Adrenal gland (tissue), 19 donors: ENCODE measurements around the gene THADA. TPM values are rescaled to one million over a fixed set of nuclear protein-coding genes. Genes with fewer than 3 reads are reported as not detected.

ENCODE experiments used
- DNase-seq, 7 donors: peaks; one replicate each; pipeline ENCODE4 v3.0.0-alpha.2; 2019 to 2020
- H3K27ac ChIP-seq, 5 donors: fragments of 200-600 bp; sonication (generic) in 4 of 5; 1 replicate in 3 of 5; 2 replicates in 2 of 5; pipeline versions ENCODE4 v1.5.1 to v1.8.0; 2016 to 2020; ENCODE audit warnings: mild to moderate bottlenecking in 1 of 5
- H3K27me3 ChIP-seq: fragments of 200-600 bp; 2 replicates; pipeline ENCODE4 v1.8.0; 2021
- H3K36me3 ChIP-seq, 2 donors: fragments of 200-600 bp; replicated peaks in 1 of 2; 1 replicate in 1 of 2; 2 replicates in 1 of 2; pipeline versions ENCODE4 v1.5.1 to v1.8.0; 2018 to 2022
- H3K4me1 ChIP-seq, 2 donors: fragments of 200-600 bp; replicated peaks in 1 of 2; 1 replicate in 1 of 2; 2 replicates in 1 of 2; pipeline versions ENCODE4 v1.5.1 to v1.8.0; 2018 to 2021
- H3K4me3 ChIP-seq, 4 donors: fragments of 200-600 bp; sonication (generic) in 3 of 4; one replicate each; pipeline ENCODE4 v1.5.1; 2016 to 2018
- H3K9me3 ChIP-seq, 3 donors: fragments of 200-600 bp; sonication (generic) in 1 of 3; replicated peaks in 1 of 3; 1 replicate in 2 of 3; 2 replicates in 1 of 3; pipeline versions ENCODE4 v1.5.1 to v1.8.0; 2016 to 2021
- POLR2A ChIP-seq, 2 donors: fragments of 450-650 bp; IDR thresholded peaks; one replicate each; pipeline ENCODE4 v1.6.1; 2017; ENCODE audit warnings: antibody characterized with exemption in 2 of 2, mild to moderate bottlenecking in 2 of 2, moderate library complexity in 1 of 2
- WGBS, 4 donors: extraction: QIAGEN DNeasy Blood & Tissue Kit in 2 of 4; methylation state at CpG; one replicate each; pipeline versions ENCODE4 v1.1.5 to v1.1.7; 2013 to 2017; 5-methylcytosine and 5-hydroxymethylcytosine counted together
- intact Hi-C, 2 donors: fragments of 100-400 bp; cut with DNase I; formaldehyde crosslinking; loops; one replicate each; pipeline versions ENCODE4 v1.14.1 to v1.15.0; 2022 to 2023
- long read RNA-seq, 10 donors: library from polyadenylated mRNA in 3 of 10; unstranded in 2 of 10; stranded (forward) in 1 of 10; transcript quantifications; one replicate each; pipeline ENCODE4 v2.0.0 and lab custom pipeline, GENCODE V29; 2021 to 2026
- polyA plus RNA-seq, 3 donors: library from polyadenylated mRNA; stranded (reverse); fragments of 200-250 nt in 2 of 3; fragments of 350-450 nt in 1 of 3; fragmentation: Illumina TruSeq in 1 of 3; extraction: RNeasy Lipid Tissue Mini Kit (QIAGEN cat#74804) in 1 of 3; gene quantifications; one replicate each; pipeline ENCODE4 v1.2.3, GENCODE V29; 2013 to 2014
- total RNA-seq, 9 donors: library from RNA; depleted of rRNA in 4 of 9; stranded (reverse); fragments of >200 nt in 4 of 9; fragments of 120-200 nt in 1 of 9; fragmentation: NEBNext Ultra II Directional in 1 of 9; extraction: Animal tissue kit (Norgen Biotek cat#: 25700) in 1 of 9; gene quantifications; one replicate each; pipeline versions ENCODE4 v1.1.0 to v1.2.4, GENCODE V29; 2013 to 2023
- TF ChIP-seq, protein P1 (sequence below), 6 experiments: fragments of 450-650 bp in 4 of 6; fragments of 200-600 bp in 2 of 6; sonication (generic) in 1 of 6; IDR thresholded peaks; 1 replicate in 5 of 6; 2 replicates in 1 of 6; pipeline versions ENCODE4 v1.5.1 to v1.8.0; 2016 to 2021; ENCODE audit warnings: antibody characterized with exemption in 6 of 6, mild to moderate bottlenecking in 2 of 6, moderate library complexity in 1 of 6
- donor health status: healthy with polysubstance abuse.
- donor health status: Bipolar disorder and iron deficiency.
- donor health status: DM: yes; HTN: yes; CAD: no.
- donor health status: DM: no; HTN: no; CAD: no.
- donor health status: DM: no; HTN: no; CAD: no.
- donor health status: DM: yes; HTN: yes; CAD: no.

THADA gene, protein sequence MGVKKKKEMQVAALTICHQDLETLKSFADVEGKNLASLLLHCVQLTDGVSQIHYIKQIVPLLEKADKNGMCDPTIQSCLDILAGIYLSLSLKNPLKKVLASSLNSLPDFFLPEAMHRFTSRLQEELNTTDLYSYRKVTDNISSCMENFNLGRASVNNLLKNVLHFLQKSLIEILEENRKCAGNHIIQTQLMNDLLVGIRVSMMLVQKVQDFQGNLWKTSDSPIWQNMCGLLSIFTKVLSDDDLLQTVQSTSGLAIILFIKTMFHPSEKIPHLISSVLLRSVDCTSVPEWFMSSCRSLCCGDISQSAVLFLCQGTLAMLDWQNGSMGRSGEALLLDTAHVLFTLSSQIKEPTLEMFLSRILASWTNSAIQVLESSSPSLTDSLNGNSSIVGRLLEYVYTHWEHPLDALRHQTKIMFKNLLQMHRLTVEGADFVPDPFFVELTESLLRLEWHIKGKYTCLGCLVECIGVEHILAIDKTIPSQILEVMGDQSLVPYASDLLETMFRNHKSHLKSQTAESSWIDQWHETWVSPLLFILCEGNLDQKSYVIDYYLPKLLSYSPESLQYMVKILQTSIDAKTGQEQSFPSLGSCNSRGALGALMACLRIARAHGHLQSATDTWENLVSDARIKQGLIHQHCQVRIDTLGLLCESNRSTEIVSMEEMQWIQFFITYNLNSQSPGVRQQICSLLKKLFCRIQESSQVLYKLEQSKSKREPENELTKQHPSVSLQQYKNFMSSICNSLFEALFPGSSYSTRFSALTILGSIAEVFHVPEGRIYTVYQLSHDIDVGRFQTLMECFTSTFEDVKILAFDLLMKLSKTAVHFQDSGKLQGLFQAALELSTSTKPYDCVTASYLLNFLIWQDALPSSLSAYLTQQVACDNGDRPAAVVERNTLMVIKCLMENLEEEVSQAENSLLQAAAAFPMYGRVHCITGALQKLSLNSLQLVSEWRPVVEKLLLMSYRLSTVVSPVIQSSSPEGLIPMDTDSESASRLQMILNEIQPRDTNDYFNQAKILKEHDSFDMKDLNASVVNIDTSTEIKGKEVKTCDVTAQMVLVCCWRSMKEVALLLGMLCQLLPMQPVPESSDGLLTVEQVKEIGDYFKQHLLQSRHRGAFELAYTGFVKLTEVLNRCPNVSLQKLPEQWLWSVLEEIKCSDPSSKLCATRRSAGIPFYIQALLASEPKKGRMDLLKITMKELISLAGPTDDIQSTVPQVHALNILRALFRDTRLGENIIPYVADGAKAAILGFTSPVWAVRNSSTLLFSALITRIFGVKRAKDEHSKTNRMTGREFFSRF (N-terminal part only)
- 10 to 100 TPM; 17.8 to 38.4 (median 26.2) TPM for total RNA-seq
- polyA plus RNA-seq, result 10 to 100 TPM; 14.1 to 22.3 (median 18.0) TPM
- long read RNA-seq, donor 1, partial matches to known transcripts, result 0 of 1 reads
- long read RNA-seq, donor 1, other reads (novel, unspliced or antisense), result 0 of 1 reads
- long read RNA-seq, donor 2, partial matches to known transcripts, result 0 of 1 reads
- long read RNA-seq, donor 2, other reads (novel, unspliced or antisense), result 0 of 1 reads
- long read RNA-seq, donor 3, result 0 reads
- long read RNA-seq, donor 4, partial matches to known transcripts, result 2 of 5 reads
- long read RNA-seq, donor 4, other reads (novel, unspliced or antisense), result 3 of 5 reads
- long read RNA-seq, donor 5, full-length matches to known transcripts, result 4 of 17 reads
- long read RNA-seq, donor 5, partial matches to known transcripts, result 11 of 17 reads
- long read RNA-seq, donor 5, other reads (novel, unspliced or antisense), result 2 of 17 reads
- long read RNA-seq, donor 6, partial matches to known transcripts, result 4 of 6 reads
- long read RNA-seq, donor 6, other reads (novel, unspliced or antisense), result 2 of 6 reads
- long read RNA-seq, donor 7, result 0 reads
- long read RNA-seq, donor 8, result 0 reads
- long read RNA-seq, donor 9, result 0 reads
- long read RNA-seq, donor 10, result 0 reads

DNA sequence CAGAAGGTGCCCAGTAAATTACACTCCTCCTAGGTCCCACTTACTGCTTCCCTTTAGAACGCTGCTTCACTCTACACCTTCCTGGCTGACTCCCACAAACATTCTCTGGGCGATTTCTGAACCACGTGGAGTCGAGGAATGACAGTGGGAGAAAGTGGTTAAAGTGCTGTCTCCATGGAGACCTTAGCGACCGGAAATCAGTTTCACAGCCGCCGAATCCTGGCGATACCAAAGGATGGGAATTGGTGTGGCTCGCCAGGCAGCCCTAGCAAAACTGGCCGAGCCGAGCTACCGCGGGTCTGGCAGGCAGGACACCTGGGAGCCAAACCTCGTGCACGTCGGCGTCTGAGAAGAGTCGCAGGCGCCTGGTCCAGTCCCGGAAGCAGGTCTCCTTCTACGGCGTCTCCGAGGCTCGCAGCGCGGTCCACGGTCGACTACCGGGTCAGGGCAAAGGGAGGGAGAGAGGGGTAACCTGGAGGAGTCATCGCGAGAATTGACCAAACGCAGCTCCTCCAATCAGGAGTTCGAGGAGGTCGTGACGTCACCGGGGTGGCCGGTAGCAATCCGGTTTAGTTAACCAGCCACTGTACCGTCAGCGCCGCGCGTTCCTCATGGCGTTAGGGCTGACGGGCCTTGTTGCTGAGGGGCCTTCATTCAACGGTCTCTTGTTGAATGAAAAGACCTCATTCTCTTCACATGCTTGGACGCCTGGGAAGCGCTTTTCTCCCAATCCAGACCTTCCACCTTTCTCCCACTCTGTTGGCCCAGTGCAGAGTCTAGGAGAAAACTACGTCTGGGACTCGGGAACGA is at the start of gene THADA:
Gene THADA, minus strand, starts transcription at position 436 of the 810 bp plus-strand sequence. CDS start 3,646 bp downstream, outside the sequence.
- Histone ChIP-seq H3K9me3 (no peaks in the 10 kb centered on the region), H3K4me1 (peaks cover 7 to 9% of the 10 kb centered on the region in 2 donors), H3K27ac (peak within 1 kb of the TSS; percentile 85 to 94 (median 93)), H3K27me3 (no peaks in the 10 kb centered on the region), H3K4me3 (peak within 1 kb of the TSS; percentile 2 to 87 (median 74)), H3K36me3 (peaks cover 0 to 3% of the 10 kb centered on the region in 2 donors)
- TF ChIP-seq, protein P1, sequence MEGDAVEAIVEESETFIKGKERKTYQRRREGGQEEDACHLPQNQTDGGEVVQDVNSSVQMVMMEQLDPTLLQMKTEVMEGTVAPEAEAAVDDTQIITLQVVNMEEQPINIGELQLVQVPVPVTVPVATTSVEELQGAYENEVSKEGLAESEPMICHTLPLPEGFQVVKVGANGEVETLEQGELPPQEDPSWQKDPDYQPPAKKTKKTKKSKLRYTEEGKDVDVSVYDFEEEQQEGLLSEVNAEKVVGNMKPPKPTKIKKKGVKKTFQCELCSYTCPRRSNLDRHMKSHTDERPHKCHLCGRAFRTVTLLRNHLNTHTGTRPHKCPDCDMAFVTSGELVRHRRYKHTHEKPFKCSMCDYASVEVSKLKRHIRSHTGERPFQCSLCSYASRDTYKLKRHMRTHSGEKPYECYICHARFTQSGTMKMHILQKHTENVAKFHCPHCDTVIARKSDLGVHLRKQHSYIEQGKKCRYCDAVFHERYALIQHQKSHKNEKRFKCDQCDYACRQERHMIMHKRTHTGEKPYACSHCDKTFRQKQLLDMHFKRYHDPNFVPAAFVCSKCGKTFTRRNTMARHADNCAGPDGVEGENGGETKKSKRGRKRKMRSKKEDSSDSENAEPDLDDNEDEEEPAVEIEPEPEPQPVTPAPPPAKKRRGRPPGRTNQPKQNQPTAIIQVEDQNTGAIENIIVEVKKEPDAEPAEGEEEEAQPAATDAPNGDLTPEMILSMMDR (IDR thresholded peaks at IDR 0.05), result no peak
- peak; percentile 94 to 96 for TF ChIP-seq POLR2A (IDR thresholded peaks at IDR 0.05)
- 0 to 1% (median 0%) methylated on average over 36 to 52 of the region's 52 CpGs for WGBS, 4 donors
- peak; percentile 100 for DNase-seq
- intact Hi-C loops, result no loop called here

DNA sequence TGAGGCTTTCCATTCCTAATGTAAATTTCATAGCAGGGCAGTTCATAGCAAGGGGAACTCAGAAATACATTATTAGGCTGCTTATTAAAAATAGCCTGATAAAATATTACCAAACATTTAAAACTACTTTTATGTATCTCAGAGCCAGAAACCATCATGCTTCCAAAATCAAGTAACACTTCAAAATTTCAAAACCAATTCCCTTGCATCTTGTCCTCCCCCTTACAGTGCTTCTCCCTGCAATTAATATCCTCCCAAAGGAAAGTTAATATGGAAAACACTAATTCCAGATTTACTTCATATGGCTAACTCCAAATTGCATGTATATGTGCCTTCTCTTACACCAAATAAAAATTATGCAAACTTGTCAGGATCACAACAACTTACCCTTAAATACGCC is 47.8 kb upstream of the THADA start:
- Histone ChIP-seq H3K4me1 (no peaks in the 10 kb centered on the region), H3K27me3 (no peaks in the 10 kb centered on the region), H3K4me3 (no peak overlapping the region), H3K36me3 (no peaks in the 10 kb centered on the region), H3K9me3 (no peaks in the 10 kb centered on the region), H3K27ac (no peak overlapping the region)
- WGBS, 4 donors, result 91 to 100% (median 95%) methylated on average over 1 of the region's 1 CpG
- intact Hi-C loops, result no loop called here
- no peak for DNase-seq
- no peak for TF ChIP-seq POLR2A (IDR thresholded peaks at IDR 0.05)
- TF ChIP-seq, protein P1 (IDR thresholded peaks at IDR 0.05), result no peak

DNA sequence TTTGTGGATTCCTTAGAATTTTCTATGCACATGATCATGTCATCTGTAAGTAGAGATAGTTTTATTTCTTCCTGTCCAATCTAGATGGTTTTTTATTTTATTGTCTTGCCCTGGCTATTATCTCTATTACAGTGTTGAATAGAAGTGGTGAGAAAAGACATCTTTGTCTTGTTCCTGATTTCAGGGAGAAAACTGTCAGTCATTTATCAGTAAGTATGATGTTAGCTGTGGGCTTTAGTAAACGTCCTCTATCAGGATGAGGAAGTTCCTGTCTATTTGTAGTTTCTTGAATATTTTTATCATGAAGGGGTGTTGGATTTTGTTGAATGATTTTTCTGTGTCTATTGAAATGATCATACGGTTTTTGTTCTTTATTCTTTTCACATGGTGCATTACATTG is 46.5 kb upstream of the THADA start:
- Histone ChIP-seq H3K9me3 (no peaks in the 10 kb centered on the region), H3K4me3 (no peak overlapping the region), H3K4me1 (no peaks in the 10 kb centered on the region), H3K36me3 (no peaks in the 10 kb centered on the region), H3K27ac (no peak overlapping the region), H3K27me3 (no peaks in the 10 kb centered on the region)
- TF ChIP-seq, protein P1 (IDR thresholded peaks at IDR 0.05), result no peak
- no peak for TF ChIP-seq POLR2A (IDR thresholded peaks at IDR 0.05)
- intact Hi-C loops, result no loop called here
- DNase-seq, result no peak
- 59 to 67% (median 63%) methylated on average over 2 of the region's 2 CpGs for WGBS, 4 donors
